ENCODE data around the gene AMER3.

Gene AMER3

DNA sequence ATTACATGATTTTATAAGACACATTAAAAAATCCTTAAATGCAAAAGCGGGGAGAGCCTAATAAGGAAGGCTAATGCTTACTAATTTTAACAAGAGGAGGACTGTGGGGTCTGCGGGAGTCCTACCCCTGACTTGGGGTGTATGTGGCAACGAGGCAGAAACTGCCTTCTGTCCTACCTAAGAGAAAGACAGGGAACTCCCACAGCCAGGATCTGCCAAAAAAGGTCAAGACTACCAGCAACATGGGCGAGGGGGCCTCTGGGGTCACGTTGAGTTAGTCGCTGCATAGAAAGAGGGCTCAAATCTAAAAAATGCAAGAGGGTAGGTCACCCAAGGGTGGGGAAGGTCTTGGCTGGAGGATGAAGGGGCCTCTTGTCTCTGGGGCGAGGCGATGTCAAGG is 529 bp upstream of the AMER3 start:
- DNase-seq = no peak

GRCh38 chr2:130756053-130756873 is 923 bp downstream of the AMER3 start:
- DNase-seq = peak; percentile 43

GRCh38 chr2:130756874-130757668 is 1.7 kb downstream of the AMER3 start:
- DNase-seq = peak; percentile 43

DNA sequence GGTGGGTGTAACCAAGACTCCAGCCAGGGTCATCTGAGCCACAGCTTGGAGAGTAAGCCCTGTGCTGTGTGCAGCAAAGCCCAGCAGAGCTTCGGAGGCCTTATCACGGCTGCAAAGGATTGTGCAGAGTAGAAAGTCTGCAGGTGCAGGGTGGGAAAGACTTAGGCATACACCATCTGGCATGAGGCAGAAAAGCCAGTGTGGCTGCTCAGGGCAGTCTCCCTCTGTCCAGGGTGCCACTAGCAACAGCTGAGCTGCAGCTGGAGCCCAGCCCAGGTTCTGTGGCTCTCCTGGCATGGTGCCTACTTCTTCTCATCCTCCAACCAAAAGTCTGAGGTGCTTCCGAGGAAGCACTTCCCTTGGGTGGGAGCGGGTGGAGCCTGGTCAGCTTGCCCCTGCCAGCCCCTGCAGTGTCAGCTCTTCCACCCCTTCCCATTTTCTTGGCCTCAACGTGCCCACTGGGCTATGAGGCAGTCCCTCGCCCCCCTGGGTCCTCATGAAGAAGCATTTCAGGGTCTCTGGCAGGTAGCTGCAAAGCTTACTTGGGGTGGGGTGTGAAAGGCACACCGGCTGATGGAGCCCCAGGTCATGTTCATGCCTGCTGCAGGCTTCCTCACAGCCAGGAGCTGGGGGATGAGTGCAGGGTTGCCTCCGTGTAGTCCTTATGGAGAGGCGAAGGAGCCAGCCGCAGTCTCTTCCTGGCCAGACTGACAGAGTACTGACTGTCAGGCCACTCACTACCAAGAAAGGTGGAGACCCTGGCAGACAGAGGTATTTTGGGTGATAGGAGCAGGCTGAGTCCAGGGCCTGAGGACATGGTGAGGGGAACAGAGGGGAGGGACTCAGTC is 4.8 kb downstream of the AMER3 start:
- peak; percentile 28 for DNase-seq

GRCh38 chr2:130760754-130761751 is 5.7 kb downstream of the AMER3 start:
- DNase-seq = no peak

- DNase-seq = no peak
Measured at GRCh38 chr2:130762031-130762909, 6.9 kb downstream of the AMER3 start.

GRCh38 chr2:130762910-130763385 is 7.6 kb downstream of the AMER3 start:
- no peak for DNase-seq

DNA sequence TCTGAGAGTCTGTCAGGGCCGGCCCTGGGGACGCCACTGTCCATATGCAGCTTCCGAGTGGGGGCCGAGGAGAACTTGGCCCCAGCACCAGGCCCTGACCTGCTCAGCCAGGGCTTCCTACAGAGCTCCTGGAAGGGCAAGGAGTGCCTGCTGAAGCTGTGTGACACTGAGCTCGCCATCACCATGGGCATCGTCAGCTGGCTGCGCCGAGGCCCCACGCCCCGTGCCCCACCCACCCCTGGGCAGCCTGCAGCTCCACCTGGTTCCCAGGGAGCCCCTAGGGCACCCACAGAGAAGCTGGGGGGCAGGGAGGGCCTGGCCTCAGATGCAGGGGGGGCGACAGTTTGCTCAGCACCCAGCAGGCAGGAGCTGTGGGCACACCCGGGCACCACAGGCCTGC is 8.1 kb downstream of the AMER3 start:
- no peak for DNase-seq

DNA sequence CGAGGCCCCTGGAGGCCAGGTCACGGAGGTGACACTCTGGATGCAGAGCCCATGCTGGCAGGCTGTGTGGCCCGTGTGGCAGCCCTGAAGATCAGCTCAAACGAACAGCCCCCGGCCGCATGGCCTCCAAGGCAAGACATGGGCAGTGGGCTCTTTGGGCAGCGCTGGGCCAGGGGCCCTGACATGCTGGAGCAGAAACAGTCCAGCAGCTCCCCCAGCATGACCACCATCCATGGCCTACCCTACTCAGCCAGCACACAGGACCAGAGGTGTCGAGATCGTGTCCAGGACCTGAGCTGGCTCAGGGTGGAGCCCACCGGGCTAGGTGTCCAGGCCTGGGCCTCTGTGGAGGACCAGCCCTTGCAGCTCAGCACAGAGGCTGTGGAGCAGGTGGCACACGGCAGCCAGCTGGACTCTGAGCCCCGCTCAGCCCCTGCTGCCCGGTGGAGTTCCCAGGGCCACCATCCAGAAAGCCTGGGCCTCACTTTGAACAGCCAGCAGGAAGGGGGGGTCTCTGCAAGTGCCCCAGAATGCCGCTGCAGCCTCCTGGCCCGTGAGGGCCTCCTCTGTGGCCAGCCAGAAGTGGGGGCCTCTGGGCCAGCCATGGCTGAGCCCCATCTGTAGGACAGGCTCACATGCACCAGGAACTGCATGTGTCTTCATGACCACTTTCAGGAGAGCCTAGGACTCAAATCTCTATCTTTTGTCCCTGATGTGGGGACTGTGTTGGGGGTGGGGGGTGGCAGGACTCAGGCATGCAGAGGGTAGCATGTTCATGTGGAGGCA is 8.9 kb downstream of the AMER3 start:
- DNase-seq = no peak

GRCh38 chr2:130764821-130765115 is 9.4 kb downstream of the AMER3 start:
- DNase-seq = no peak

DNA sequence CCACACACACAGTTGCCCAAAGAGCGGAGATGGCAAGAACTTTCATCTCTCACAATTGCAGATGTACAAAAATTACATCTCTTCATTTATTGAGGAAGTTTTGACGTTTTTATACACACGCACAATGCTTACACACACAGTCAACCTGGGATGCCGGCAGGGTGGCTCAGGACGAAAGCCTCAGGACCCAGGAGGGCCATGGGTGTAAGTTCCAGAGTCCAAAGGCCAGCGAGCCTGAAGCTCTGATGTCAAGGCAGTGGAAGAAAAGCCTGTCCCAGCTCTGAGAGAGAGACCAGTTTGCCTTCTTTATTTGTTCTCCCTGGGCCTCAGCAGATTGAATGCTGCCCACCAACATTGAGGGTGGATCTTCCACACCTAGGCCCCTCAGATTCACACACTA is 10.1 kb downstream of the AMER3 start:
- DNase-seq = no peak

DNA sequence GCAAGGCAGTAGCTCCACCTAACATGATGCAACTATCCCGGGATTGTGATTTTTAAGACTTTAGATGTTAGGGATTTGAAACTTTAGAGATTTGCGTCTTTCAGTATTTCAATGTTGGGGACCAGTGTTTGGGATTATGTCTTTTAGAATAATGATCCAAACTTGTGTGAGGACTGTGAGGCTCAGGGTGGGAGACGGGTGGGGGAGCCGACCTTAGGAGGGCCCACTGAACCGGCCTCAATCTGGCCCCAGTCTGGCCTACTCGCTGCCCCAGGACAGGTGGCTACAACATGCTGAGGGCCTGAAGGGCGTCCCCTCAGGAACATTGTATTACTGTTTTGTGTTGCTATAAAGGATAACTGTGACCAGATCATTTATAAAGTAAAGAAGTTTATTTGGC is 10.7 kb downstream of the AMER3 start:
- no peak for DNase-seq

GRCh38 chr2:130766711-130767407 is 11.5 kb downstream of the AMER3 start:
- DNase-seq = no peak

GRCh38 chr2:130767408-130767775 is 12.1 kb downstream of the AMER3 start:
- no peak for DNase-seq

DNA sequence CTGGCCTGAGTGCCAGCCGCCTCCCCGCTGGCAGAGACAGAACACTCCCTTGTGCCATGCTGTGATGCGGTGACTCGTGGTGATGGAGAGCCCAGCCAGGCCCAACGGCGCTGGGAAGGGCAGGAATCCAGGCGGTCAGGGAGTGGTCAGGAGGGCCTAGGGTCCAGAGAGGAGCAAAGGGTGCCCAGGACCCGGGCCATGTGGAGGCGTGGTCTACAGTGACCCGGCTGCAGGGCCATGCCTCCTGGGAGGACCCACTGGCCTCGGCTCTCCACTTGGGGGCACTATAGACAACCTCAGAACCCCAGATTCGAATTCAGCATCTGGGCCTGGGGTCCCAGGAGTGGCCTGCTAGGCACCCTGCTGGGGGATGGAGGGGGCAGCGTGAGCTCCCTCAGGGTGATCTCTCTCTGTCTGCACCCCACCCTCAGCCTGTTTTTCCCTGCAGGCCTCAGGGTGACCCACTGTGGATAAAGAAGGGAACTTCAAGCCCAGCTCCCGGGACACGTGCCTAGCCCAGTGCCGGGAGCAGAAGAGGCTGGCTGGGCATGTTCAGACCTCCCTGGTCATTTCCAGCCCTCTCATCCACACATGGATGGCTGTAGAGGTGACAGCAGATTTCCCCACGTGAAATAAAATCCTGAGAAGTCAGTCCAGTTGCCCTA is 13.0 kb downstream of the AMER3 start:
- DNase-seq = no peak

- no peak for DNase-seq
Measured at GRCh38 chr2:130769343-130769907, 14.1 kb downstream of the AMER3 start.

GRCh38 chr2:130776550-130776949 is 21.2 kb downstream of the AMER3 start:
- DNase-seq = no peak

DNA sequence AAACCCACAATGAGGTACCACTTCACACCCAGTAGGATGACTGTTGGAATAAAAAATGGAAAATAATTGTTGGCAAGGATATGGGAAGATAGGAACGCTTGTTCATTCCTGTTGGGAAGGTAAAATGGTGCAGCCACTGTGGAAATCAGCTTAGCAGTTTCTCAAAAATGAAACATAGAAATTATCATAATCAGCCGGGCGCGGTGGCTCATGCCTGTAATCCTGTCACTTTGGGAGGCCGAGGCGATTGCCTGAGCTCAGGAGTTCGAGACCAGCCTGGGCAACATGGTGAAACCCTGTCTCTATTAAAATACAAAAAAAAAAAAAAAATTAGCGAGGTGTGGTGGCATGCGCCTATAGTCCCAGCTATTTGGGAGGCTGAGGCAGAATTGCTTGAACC is 23.4 kb downstream of the AMER3 start:
- DNase-seq = no peak
